ENCODE measurements around the gene PRPF8. TPM values are rescaled to one million over a fixed set of nuclear protein-coding genes. Genes with fewer than 3 reads are reported as not detected.

The PRPF8 gene
- total and polyA plus RNA-seq, 2 of the 13 experiments (the other 11 are each of a cell fraction or from before 2014, with no cell fraction given): 112 to 179 TPM

DNA sequence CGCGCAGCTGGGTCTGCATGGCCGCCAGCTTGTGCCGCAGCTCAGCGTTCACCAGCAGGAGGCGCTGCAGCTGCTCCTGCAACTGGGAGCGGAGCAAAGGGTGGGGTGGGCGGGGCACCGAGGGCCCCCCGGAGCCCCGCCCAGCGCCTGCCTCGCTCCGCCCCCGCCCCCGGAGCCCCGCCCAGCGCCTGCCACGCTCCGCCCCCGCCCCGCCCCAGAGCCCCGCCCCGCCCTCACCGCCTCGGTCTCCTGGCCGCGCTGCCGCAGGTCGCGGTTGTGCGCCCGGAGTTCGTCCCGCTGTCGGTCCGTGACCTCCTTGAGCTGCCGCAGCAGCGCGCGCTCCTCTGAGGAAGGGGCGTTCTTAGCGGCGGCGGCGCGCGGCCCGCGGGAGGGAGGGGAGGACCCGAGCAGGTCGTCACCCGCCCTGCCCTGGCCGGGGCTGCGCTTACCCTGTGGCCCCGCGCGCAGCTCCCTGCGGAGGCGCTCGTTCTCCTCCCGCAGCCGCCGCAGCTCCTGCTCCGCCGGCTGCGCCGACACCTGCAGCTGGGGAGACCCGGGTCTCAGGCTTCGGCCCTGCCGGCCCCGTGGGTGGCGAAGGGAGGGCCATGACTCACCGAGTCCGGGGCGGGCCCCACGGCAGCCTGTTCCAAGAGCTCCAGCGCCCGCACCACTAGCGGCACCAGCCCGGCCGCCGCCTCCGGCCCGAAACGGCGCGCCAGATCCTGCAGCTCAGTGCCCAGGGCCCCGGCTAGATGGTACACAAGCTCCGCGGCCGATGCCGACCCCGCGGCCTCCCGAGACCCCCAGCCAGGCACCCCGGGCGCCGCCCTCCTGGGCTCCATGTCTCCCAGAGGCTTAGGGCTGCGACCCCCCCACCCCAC lies 35.5 kb downstream of the PRPF8 start (continued):
- TF ChIP-seq, protein P1, sequence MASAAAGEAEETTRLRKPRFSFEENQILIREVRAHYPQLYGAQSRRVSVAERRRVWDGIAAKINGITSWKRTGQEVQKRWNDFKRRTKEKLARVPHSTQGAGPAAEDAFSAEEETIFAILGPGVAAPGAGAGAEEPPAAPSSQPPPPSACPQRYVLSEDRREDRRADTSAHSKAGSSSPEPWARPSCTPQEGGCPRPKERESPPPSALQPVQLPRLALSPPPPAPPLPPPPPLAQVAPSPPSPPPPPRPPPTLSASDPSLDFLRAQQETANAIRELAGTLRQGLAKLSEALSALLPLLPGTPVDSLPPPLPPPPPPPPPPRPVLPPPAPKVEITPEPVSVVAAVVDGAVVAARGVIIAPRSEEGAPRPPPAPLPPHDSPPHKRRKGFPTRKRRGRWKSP (CRISPR knock-in tag; IDR thresholded peaks at IDR 0.05): peak; percentile 85
- TF ChIP-seq, protein P2, sequence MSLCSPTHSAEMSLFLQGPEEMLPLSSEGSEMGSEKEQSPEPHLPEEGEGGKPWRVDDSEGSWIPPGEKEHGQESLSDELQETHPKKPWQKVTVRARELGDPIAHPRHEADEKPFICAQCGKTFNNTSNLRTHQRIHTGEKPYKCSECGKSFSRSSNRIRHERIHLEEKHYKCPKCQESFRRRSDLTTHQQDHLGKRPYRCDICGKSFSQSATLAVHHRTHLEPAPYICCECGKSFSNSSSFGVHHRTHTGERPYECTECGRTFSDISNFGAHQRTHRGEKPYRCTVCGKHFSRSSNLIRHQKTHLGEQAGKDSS (CRISPR knock-in tag; IDR thresholded peaks at IDR 0.05; ENCODE audit: borderline replicate concordance, low read depth): peak; percentile 44; the same call in 1 of the 2 replicates
- TF ChIP-seq ZNF558 (CRISPR knock-in tag; IDR thresholded peaks at IDR 0.05; ENCODE audit: borderline replicate concordance) (0 out of 2 replicates have a peak, but pooled peaks have one; percentile 47), HOXA3 (CRISPR knock-in tag; IDR thresholded peaks at IDR 0.05) (peak; percentile 66; the same call in 1 of the 2 replicates), REST (IDR thresholded peaks at IDR 0.05; ENCODE audit: borderline replicate concordance in 1 of 2, low read depth in 1 of 2, low read length in 2 of 2) (peak in 1 of 2 experiments; percentile 6; a peak in 1 of 4 replicates), RAD21 (CRISPR knock-in tag; IDR thresholded peaks at IDR 0.05) (peak; percentile 38), KMT2B (CRISPR knock-in tag; IDR thresholded peaks at IDR 0.05) (peak; percentile 40; the same call in 1 of the 2 replicates), KLF6 (CRISPR knock-in tag; IDR thresholded peaks at IDR 0.05) (peak; percentile 58; the same call in 1 of the 2 replicates), STAG1 (CRISPR knock-in tag; IDR thresholded peaks at IDR 0.05) (peak; percentile 82)
- TF ChIP-seq, protein P3, sequence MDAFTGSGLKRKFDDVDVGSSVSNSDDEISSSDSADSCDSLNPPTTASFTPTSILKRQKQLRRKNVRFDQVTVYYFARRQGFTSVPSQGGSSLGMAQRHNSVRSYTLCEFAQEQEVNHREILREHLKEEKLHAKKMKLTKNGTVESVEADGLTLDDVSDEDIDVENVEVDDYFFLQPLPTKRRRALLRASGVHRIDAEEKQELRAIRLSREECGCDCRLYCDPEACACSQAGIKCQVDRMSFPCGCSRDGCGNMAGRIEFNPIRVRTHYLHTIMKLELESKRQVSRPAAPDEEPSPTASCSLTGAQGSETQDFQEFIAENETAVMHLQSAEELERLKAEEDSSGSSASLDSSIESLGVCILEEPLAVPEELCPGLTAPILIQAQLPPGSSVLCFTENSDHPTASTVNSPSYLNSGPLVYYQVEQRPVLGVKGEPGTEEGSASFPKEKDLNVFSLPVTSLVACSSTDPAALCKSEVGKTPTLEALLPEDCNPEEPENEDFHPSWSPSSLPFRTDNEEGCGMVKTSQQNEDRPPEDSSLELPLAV (CRISPR knock-in tag; conservative IDR thresholded peaks at IDR 0.05; ENCODE audit: low read depth): no peak
